GM12892 (cell line): ENCODE measurements around the gene DEPDC4.

Experiments used
- POLR2A ChIP-seq: IDR thresholded peaks from 2 replicates; pipeline ENCODE4 v1.6.1; 2011; ENCODE audit warnings: low read depth, low read length, control low read depth
- POLR2AphosphoS5 ChIP-seq: IDR thresholded peaks from 2 replicates; pipeline ENCODE4 v1.6.1; 2011; ENCODE audit warnings: low read depth, low read length, control low read depth
- TAF1 ChIP-seq: IDR thresholded peaks from 2 replicates; pipeline ENCODE4 v1.6.1; 2011; ENCODE audit warnings: low read depth, mild to moderate bottlenecking, control low read depth, low read length, borderline replicate concordance

GRCh38 chr12:100225491-100225890 lies 41.4 kb downstream of the DEPDC4 start:
- TF ChIP-seq TAF1 (no peak), POLR2A (no peak), POLR2AphosphoS5 (no peak)
